H7 (cell line): ENCODE measurements around the gene SLC23A1. TPM values are rescaled to one million over a fixed set of nuclear protein-coding genes. Genes with fewer than 3 reads are reported as not detected.
"Not testable (repeated sequence)": the region's sequence is repeated elsewhere in the genome, so short reads cannot be mapped to it uniquely, and the experiment has no call there.

Source experiments
- DNase-seq: peaks from one replicate; pipeline ENCODE4 v3.0.0; 2012
- H3K27me3 ChIP-seq: 2 replicates; pipeline ENCODE4 v1.6.0; 2011; ENCODE audit warnings: mild to moderate bottlenecking, low read length; ENCODE audit not compliant: control insufficient read depth, insufficient read depth
- H3K36me3 ChIP-seq: replicated peaks from 2 replicates; pipeline ENCODE4 v1.5.1; 2011; ENCODE audit warnings: low read length; ENCODE audit not compliant: control insufficient read depth, insufficient read depth
- H3K4me3 ChIP-seq: 2 replicates; pipeline ENCODE4 v1.5.1; 2011; ENCODE audit warnings: low read depth, mild to moderate bottlenecking, control low read depth, low read length, moderate library complexity; ENCODE audit not compliant: insufficient read depth
- total RNA-seq: library from RNA; depleted of rRNA; stranded (reverse); fragments of >200 nt; shearing (Covaris generic); gene quantifications from 2 replicates; pipeline ENCODE4 v1.2.3, GENCODE V29; 2014; rRNA removed

Gene SLC23A1
- total RNA-seq, 1 experiment from 2014 or later: not detected

DNA sequence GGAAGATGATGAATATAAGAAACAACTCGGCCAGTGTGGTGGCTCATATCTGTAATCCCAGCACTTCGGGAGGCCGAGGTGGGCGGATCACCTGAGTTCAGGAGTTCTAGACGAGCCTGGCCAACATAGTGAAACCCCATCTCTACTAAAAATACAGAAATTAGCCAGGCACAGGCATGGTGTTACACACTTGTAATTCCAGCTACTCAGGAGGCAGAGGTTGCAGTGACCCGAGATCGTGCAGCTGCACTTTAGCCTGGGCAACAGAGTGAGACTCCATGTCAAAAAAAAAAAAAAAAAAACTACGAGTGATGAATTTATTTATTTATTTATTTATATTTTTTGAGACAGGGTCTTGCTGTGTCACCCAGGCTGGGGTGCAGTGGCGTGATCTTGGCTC is 35.2 kb downstream of the SLC23A1 start:
- not testable (repeated sequence) for DNase-seq, H3K27me3 ChIP-seq, H3K4me3 ChIP-seq, H3K36me3 ChIP-seq

DNA sequence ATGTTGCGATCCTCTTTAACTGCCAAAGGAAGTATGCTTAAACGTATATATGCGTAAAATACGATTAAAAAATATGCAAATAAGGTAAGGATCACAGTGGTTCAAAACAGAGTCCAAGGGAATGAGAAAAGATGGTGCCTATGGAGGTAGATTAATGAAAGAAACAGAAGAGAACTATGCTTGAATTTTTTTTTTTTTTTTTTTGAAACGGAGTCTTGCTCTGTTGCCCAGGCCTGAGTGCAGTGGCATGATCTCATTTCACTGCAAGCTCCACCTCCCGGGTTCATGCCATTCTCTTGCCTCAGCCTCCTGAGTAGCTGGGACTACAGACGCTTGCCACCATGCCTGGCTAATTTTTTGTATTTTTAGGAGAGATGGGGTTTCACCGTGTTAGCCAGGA is 37.7 kb downstream of the SLC23A1 start:
- H3K36me3 ChIP-seq, H3K4me3 ChIP-seq, DNase-seq, H3K27me3 ChIP-seq: not testable (repeated sequence)

DNA sequence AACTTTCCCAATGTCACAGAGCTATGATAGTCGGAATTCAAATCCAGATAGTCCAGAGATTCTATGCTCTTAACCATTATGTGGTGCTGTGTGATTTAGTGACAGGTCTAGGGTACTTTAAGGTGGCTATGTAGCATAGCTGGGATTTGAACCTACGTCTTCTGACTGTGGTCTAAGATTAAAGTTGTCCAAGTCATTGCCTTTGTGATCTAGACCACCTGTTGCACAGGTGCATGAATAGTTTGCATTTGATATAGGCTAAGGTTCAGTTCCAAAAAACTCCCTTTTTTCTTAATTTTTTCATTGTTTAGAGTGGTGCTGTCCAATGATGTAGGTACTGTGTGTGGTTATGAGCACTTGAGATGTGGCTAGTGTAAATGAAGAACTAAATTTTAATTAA is 38.9 kb downstream of the SLC23A1 start:
- H3K4me3 ChIP-seq: no peak overlapping the region
- no peaks in the 10 kb centered on the region for H3K27me3 ChIP-seq
- no peak for DNase-seq
- H3K36me3 ChIP-seq: no peaks in the 10 kb centered on the region; the same call in 1 of the 2 replicates

DNA sequence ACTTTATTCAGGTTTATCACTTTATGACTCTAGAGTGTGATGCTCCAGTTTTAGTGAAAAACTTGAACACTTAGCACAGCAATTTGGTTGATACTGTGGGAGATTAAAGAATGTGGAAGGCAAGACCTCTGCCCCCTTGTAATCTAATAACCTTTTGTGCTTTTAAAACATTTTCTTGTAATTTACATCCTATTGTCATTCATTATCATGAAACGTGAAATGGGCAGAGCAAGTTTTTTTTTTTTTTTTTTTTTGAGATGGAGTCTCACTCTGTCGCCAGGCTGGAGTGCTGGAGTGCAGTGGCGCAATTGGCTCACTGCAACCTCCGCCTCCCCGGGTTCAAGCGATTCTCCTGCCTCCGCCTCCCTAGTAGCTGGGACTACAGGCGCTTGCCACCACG is 39.6 kb downstream of the SLC23A1 start:
- H3K27me3 ChIP-seq: no peaks in the 10 kb centered on the region
- H3K36me3 ChIP-seq: no peaks in the 10 kb centered on the region; the same call in 1 of the 2 replicates
- H3K4me3 ChIP-seq: no peak overlapping the region
- no peak for DNase-seq

DNA sequence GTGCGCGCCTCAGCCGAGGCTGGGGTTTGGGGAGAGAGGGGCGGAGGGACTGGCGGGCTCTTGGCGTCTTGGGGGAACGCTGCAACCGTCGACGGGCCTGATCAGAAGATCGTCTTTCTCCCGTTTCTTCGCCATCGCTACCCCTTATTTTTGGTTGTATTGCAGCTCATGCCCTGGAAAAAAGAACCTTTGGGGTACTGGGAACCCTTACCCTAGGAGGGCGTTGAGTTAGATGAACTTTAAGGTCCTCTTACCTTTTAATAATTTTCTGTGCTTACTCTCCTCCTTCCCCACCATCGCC is 40.7 kb downstream of the SLC23A1 start:
- peak overlapping the region; percentile 100 for H3K4me3 ChIP-seq
- DNase-seq: no peak
- H3K27me3 ChIP-seq: no peaks in the 10 kb centered on the region
- no peaks in the 10 kb centered on the region; the same call in 1 of the 2 replicates for H3K36me3 ChIP-seq

DNA sequence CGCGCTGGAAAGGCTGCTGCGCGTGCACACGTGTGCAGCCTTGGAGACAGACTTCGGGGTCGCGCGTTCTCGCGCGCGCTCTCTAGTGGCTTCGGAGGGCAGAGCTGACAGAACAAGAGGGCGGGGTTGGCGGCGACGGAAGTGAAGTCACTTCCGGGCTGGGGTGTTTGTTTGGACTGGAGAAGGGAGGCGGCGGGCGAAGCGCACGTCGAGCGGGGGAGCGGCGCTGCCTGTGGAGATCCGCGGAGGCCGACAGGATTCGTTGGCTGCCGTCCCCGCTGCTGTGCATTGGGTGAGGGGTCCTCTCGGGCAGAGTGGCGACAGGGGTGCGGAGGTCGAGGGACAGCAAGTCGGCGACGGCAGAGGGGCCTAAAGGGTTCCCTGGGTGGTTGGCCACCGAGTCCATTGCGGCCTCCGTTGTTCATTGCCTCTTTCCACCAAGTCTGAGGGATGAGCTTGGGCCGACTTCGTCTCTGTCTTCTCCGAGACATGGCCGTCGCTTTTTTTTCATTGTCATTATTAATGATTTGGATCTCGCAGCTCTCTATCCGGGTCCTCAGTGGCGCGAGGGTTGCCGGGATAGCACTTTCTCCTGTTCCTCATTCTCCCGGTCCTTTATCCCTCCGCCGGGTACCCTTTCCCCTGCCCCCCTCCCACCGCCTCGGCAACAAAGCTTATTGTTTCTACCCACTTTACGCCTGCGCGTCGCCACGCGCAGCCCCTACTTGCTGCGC is 41.2 kb downstream of the SLC23A1 start, which contains the start of gene PAIP2:
TSS of gene PAIP2 (plus strand) at position 166 of the 734 bp plus-strand sequence. CDS start 21,931 bp downstream, outside the sequence.
- peak; percentile 97 for DNase-seq
- Histone ChIP-seq H3K36me3 (no peaks in the 10 kb centered on the region; the same call in 1 of the 2 replicates), H3K4me3 (peak within 1 kb of the TSS; percentile 100), H3K27me3 (no peaks in the 10 kb centered on the region)

DNA sequence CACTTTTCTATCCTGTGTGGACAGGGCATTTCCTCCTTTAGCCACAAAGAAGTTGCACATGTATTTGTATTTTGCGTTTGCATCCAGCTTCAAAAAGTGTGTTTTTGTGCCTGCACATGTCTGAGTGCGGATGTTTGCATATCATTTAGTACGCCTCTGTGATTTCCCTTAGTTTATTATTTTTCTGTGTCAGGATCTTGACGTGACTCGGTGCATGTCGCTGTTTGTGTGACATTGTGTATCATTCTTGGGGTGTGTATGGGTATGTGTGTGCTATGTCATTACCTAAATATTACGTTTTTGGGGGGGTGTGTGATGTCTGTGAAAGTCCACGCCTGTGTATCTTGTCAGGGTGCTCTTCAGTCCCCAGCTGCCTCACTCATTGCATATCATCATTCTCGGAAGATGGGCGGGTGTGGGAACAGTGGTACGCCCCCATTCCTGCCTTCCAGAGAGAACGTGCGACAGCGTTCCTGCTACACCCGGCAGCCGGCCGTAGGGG is 41.9 kb downstream of the SLC23A1 start:
- Histone ChIP-seq H3K4me3 (peak overlapping the region; percentile 100), H3K27me3 (no peaks in the 10 kb centered on the region), H3K36me3 (no peaks in the 10 kb centered on the region; the same call in 1 of the 2 replicates)
- no peak for DNase-seq

DNA sequence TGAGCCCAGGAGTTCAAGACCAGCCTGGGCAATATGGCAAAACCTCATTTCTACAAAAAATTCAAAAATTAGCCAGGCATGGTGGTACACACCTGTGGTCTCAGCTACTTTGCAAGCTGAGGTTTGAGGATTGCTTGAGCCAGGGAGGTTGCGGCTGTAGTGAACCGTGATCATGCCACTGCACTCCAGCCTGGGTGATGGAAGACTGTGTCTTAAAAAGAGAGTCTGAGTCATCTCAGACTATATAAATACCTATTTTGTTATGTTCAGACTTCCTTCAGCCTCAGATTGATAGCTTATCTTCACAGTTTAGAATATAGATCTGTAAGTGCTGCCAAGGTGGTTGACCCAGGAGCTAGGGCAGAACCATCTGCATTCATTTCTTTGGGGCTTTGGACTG is 43.0 kb downstream of the SLC23A1 start:
- H3K36me3 ChIP-seq: no peaks in the 10 kb centered on the region
- no peak overlapping the region for H3K4me3 ChIP-seq
- no peak for DNase-seq

DNA sequence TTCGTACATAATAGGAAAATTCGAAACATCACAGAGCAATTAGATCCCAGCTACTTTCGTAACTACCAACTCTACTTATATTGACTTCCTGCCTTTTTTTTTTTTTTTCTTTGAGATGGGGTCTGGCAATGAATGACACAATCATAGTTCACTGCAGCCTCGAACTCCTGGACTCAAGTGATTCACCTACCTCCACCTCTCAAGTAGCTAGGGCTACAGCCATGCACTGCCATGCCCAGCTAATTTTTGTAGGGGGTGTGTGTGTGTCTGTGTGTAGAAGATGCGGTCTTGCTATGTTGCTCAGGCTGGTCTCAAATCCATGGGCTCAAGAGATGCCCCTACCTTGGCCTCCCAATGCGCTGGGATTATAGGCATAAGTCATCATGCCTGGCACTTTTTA is 47.3 kb downstream of the SLC23A1 start:
- no peak for DNase-seq
- Histone ChIP-seq H3K4me3 (no peak overlapping the region), H3K27me3 (no peaks in the 10 kb centered on the region), H3K36me3 (peaks cover 6% of the 10 kb centered on the region)

More for the DNA sequence above, 43.0 kb downstream of the SLC23A1 start:
- no peaks in the 10 kb centered on the region for H3K27me3 ChIP-seq

Other genes starting within 250 kb of the SLC23A1 start
- gene SIL1, start 184.9 kb downstream of the SLC23A1 start, total RNA-seq: 14.8 and 17.4 TPM in 2 replicates
- 228 and 239 TPM in 2 replicates for gene MATR3, start 89.6 kb downstream of the SLC23A1 start, total RNA-seq
- gene PAIP2, start 41.4 kb downstream of the SLC23A1 start, total RNA-seq: 50.9 and 57.0 TPM in 2 replicates
- 0.18 TPM in 1 of 2 replicates, not detected in the other for gene MZB1, start 6.6 kb upstream of the SLC23A1 start, total RNA-seq
- gene PROB1, start 11.8 kb upstream of the SLC23A1 start, total RNA-seq: 1.4 and 1.7 TPM in 2 replicates
- gene SPATA24, start 20.8 kb upstream of the SLC23A1 start, total RNA-seq: 7.7 and 8.6 TPM in 2 replicates
- gene DNAJC18, start 56.2 kb upstream of the SLC23A1 start, total RNA-seq: 6.3 and 9.8 TPM in 2 replicates
- gene ECSCR, start 79.4 kb upstream of the SLC23A1 start, total RNA-seq: 4.6 and 6.4 TPM in 2 replicates
- gene SMIM33, start 87.7 kb upstream of the SLC23A1 start, total RNA-seq: not detected in 2 replicates
- 0.15 and 0.21 TPM in 2 replicates for gene STING1, start 99.5 kb upstream of the SLC23A1 start, total RNA-seq
- 150 and 167 TPM in 2 replicates for gene UBE2D2, start 178.0 kb upstream of the SLC23A1 start, total RNA-seq